Parathyroid adenoma (tissue), 2 donors: ENCODE measurements around the gene EPHA1.

Source experiments
- H2AFZ ChIP-seq: fragments of 300-600 bp; sonication (generic); one replicate; pipeline ENCODE4 v1.7.0; 2017; ENCODE audit warnings: antibody characterized with exemption, mild to moderate bottlenecking
- H3K27ac ChIP-seq: fragments of 300-600 bp; sonication (generic); one replicate; pipeline ENCODE4 v1.7.0; 2017
- H3K27me3 ChIP-seq: fragments of 300-600 bp; sonication (generic); one replicate; pipeline ENCODE4 v1.7.0; 2017; ENCODE audit warnings: low read length; ENCODE audit not compliant: control insufficient read depth, insufficient read depth
- H3K36me3 ChIP-seq: fragments of 300-600 bp; sonication (generic); one replicate; pipeline ENCODE4 v1.7.0; 2017; ENCODE audit warnings: low read length; ENCODE audit not compliant: control insufficient read depth, insufficient read depth
- H3K4me1 ChIP-seq: fragments of 300-600 bp; sonication (generic); one replicate; pipeline ENCODE4 v1.7.0; 2017; ENCODE audit warnings: control low read depth
- H3K4me2 ChIP-seq: fragments of 300-600 bp; sonication (generic); one replicate; pipeline ENCODE4 v1.7.0; 2017; ENCODE audit warnings: low read length
- H3K4me3 ChIP-seq: fragments of 300-600 bp; sonication (generic); one replicate; pipeline ENCODE4 v1.7.0; 2017; ENCODE audit warnings: low read depth, low read length
- H3K79me2 ChIP-seq: fragments of 300-600 bp; sonication (generic); one replicate; pipeline ENCODE4 v1.7.0; 2017; ENCODE audit warnings: control low read depth
- H3K9ac ChIP-seq: fragments of 300-600 bp; sonication (generic); one replicate; pipeline ENCODE4 v1.7.0; 2017; ENCODE audit warnings: mild to moderate bottlenecking
- H3K9me3 ChIP-seq: fragments of 300-600 bp; sonication (generic); one replicate; pipeline ENCODE4 v1.7.0; 2017; ENCODE audit warnings: low read length; ENCODE audit not compliant: control insufficient read depth
- TF ChIP-seq, protein P1 (sequence below): fragments of 300-600 bp; sonication (generic); IDR thresholded peaks from one replicate; pipeline ENCODE4 v1.7.0; 2017; ENCODE audit warnings: antibody characterized with exemption, mild to moderate bottlenecking
- donor health status: primary hyperparathyroidism.

The EPHA1 gene

DNA sequence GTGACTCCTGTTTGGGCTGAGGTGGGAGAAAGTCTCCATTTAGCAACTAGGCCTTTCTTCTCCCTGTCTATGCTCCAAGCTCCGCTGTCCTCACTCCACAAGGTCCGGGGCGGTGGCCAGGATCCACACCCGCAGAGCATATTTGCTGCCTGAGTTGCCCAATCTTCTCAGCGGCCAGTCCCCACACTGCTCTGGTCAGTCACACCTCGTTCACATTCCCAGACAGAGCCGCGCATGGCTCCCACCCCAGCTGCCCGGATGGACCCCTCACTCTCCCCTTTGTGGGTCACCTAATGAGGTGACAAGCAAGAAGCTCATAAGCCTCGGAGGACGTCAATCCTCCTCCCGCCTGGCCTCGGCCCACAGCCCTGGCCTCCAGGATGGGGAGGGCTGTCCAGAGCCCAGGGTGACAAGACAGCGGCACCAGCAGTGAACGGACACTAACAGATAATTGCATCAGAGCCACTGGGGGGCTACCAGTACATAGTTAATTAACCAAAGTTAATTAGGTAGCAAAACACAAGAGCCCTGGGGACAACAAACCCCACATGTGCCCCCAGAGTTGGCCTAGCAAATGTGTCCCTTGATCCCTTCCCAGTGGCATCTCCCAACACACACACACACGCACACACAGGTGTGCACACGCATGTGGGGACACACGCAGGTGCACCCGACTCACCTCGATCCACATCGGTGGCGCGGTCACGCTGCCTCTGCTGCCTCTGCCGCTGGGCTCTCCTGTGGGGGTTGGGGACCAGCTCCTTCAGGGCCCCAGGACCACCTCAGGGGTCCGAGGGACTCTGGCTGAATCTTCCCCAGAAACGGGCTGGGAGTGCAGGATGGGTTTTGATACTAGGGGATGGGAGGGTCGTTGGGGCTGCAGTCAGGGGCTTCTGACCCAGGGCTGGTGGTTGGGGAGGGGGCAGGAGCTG, 11.8 kb downstream of the EPHA1 start:
- no peaks in the 10 kb centered on the region for H3K9me3 ChIP-seq
- no peak overlapping the region for H3K27ac ChIP-seq
- TF ChIP-seq, protein P1, sequence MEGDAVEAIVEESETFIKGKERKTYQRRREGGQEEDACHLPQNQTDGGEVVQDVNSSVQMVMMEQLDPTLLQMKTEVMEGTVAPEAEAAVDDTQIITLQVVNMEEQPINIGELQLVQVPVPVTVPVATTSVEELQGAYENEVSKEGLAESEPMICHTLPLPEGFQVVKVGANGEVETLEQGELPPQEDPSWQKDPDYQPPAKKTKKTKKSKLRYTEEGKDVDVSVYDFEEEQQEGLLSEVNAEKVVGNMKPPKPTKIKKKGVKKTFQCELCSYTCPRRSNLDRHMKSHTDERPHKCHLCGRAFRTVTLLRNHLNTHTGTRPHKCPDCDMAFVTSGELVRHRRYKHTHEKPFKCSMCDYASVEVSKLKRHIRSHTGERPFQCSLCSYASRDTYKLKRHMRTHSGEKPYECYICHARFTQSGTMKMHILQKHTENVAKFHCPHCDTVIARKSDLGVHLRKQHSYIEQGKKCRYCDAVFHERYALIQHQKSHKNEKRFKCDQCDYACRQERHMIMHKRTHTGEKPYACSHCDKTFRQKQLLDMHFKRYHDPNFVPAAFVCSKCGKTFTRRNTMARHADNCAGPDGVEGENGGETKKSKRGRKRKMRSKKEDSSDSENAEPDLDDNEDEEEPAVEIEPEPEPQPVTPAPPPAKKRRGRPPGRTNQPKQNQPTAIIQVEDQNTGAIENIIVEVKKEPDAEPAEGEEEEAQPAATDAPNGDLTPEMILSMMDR = no peak
- no peaks in the 10 kb centered on the region for H3K27me3 ChIP-seq
- no peaks in the 10 kb centered on the region for H3K79me2 ChIP-seq
- H3K4me1 ChIP-seq = peaks cover 9% of the 10 kb centered on the region
- no peak overlapping the region for H3K4me3 ChIP-seq
- H2AFZ ChIP-seq = no peak overlapping the region
- H3K4me2 ChIP-seq = peak overlapping the region; percentile 31
- no peak overlapping the region for H3K9ac ChIP-seq
- H3K36me3 ChIP-seq = no peaks in the 10 kb centered on the region

DNA sequence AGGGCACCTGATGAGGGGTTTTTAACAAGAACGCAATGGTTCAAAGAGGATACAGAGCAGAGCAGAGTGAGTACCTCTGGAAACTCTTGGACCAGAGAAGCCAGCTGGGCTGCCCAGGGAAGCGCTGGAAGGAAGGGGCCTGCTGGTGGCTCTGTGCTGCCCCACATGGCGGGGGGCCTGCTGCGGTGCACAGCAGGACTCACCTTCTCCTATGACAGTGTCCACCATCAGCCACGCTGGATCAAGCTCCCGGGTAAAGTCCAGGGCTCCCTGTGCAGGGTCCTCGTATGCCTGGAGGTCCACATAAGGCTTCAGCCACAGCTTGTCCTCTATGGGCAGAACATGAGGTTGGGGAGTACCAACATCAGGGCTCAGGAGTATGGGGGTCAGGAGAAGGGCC, 12.5 kb downstream of the EPHA1 start:
- no peaks in the 10 kb centered on the region for H3K9me3 ChIP-seq
- no peaks in the 10 kb centered on the region for H3K36me3 ChIP-seq
- no peaks in the 10 kb centered on the region for H3K27me3 ChIP-seq
- H3K27ac ChIP-seq = no peak overlapping the region
- no peak overlapping the region for H2AFZ ChIP-seq
- peaks cover 11% of the 10 kb centered on the region for H3K4me1 ChIP-seq
- H3K4me2 ChIP-seq = peak overlapping the region; percentile 20
- no peaks in the 10 kb centered on the region for H3K79me2 ChIP-seq
- H3K4me3 ChIP-seq = no peak overlapping the region
- TF ChIP-seq, protein P1 = no peak
- H3K9ac ChIP-seq = no peak overlapping the region

DNA sequence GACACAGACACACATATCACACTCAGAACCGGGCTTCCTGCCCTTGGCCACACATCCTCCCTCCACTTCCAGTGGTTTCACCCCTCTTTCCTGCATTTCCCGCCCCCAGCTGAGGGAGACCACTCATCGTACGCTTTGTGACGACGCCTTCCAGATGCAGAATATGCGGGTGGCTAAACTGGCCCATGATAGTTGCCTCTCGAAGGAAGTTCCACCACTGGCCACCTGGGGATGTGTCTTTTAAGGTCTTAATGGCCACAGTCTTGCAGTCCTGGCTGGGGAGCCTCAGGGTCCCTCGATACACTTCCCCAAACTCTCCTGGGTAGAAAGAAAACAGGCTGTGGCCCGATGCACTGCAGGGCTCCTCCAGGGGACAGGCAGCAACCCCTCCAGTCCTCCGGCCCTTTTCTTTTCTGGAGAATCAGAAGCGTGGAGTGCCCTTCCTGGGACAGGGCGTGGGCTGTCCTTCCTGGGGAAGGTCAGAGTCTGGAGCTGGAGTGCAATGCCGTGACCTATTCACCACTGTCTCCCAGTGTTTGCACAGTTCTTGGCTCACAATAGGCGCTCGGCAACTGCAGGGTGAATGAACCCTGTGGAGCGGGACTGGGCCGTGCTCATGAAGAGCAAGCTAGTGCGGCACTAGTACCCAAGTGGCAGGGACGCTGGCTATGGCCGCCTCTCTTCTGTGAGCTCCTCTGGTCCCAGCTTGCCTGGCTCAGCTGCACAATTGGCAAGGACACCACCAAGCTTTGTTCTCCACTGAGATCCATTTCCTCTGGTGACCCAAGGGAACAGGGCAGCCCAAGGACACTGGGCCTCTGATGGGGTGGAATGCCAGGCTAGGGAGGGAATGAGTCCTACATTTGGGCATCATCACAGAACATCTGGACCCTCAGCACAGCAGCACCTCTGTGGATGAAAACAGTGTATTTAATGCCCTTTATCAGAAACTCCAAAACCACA, 13.2 kb downstream of the EPHA1 start:
- Histone ChIP-seq H3K79me2 (no peaks in the 10 kb centered on the region), H3K27me3 (no peaks in the 10 kb centered on the region), H3K4me3 (no peak overlapping the region), H3K9me3 (no peaks in the 10 kb centered on the region), H3K27ac (no peak overlapping the region), H3K9ac (no peak overlapping the region), H3K36me3 (no peaks in the 10 kb centered on the region), H3K4me2 (peak overlapping the region; percentile 29), H3K4me1 (peaks cover 14% of the 10 kb centered on the region), H2AFZ (no peak overlapping the region)
- TF ChIP-seq, protein P1 = no peak

DNA sequence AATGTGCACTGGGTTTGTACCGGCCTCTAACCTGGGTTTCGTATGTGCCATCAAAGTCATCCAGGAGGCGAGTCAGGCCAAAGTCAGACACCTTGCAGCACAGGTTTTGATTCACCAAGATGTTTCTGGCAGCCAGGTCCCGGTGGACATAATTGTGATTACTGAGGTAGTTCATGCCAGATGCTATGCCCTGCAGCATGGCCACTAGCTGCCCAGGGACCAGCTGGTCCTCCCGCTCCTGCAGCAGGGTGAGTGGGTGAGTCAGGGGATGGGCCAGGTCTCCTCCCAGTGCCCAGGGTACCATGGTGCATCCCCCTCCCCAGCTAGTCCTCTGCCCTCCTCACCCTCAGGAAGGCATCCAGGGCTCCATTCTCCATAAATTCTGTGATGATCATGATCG, 13.9 kb downstream of the EPHA1 start:
- peaks cover 14% of the 10 kb centered on the region for H3K4me1 ChIP-seq
- peak overlapping the region; percentile 29 for H3K4me2 ChIP-seq
- H3K27me3 ChIP-seq = no peaks in the 10 kb centered on the region
- no peak overlapping the region for H3K27ac ChIP-seq
- TF ChIP-seq, protein P1 = no peak
- no peaks in the 10 kb centered on the region for H3K9me3 ChIP-seq
- H3K4me3 ChIP-seq = no peak overlapping the region
- H3K36me3 ChIP-seq = no peaks in the 10 kb centered on the region
- no peaks in the 10 kb centered on the region for H3K79me2 ChIP-seq
- H2AFZ ChIP-seq = no peak overlapping the region
- no peak overlapping the region for H3K9ac ChIP-seq
